Osteocyte (in vitro differentiated cells): ENCODE measurements around the gene AGR2. TPM values are rescaled to one million over a fixed set of nuclear protein-coding genes. Genes with fewer than 3 reads are reported as not detected.

Source experiments
- DNase-seq: peaks from one replicate; pipeline ENCODE4 v3.0.0; 2021; ENCODE audit warnings: mixed read lengths; ENCODE audit not compliant: unreplicated experiment; ENCODE audit errors: extremely low spot score
- H3K27ac Mint-ChIP-seq: one replicate; pipeline ENCODE4 v1.8.0; 2021; ENCODE audit warnings: mild to moderate bottlenecking, mixed read lengths; ENCODE audit not compliant: unreplicated experiment
- H3K27me3 Mint-ChIP-seq: one replicate; pipeline ENCODE4 v1.8.0; 2021; ENCODE audit warnings: mixed read lengths; ENCODE audit not compliant: unreplicated experiment
- H3K36me3 Mint-ChIP-seq: one replicate; pipeline ENCODE4 v1.8.0; 2021; ENCODE audit warnings: mixed read lengths; ENCODE audit not compliant: unreplicated experiment
- H3K4me1 Mint-ChIP-seq: one replicate; pipeline ENCODE4 v1.8.0; 2021; ENCODE audit warnings: mixed read lengths; ENCODE audit not compliant: unreplicated experiment
- H3K4me3 Mint-ChIP-seq: one replicate; pipeline ENCODE4 v1.8.0; 2021; ENCODE audit warnings: mild to moderate bottlenecking, moderate library complexity, mixed read lengths; ENCODE audit not compliant: unreplicated experiment
- H3K9me3 Mint-ChIP-seq: one replicate; pipeline ENCODE4 v1.8.0; 2021; ENCODE audit warnings: mixed read lengths; ENCODE audit not compliant: unreplicated experiment
- total RNA-seq: library from RNA; stranded (reverse); gene quantifications from 2 replicates; pipeline ENCODE4 v1.2.1, GENCODE V29; 2021
- TF ChIP-seq, protein P1 (sequence below): fragments of 200-600 bp; sonication (generic); IDR thresholded peaks from 2 replicates; pipeline ENCODE4 v1.5.0; 2021; ENCODE audit warnings: antibody characterized with exemption, mild to moderate bottlenecking, moderate library complexity

The AGR2 gene
- total RNA-seq, 1 donor from 2014 or later: not detected

GRCh38 chr7:16764942-16765341, 39.9 kb downstream of the AGR2 start:
- H3K27me3 Mint-ChIP-seq: no peaks in the 10 kb centered on the region
- H3K4me1 Mint-ChIP-seq: no peaks in the 10 kb centered on the region
- no peak overlapping the region for H3K27ac Mint-ChIP-seq
- H3K36me3 Mint-ChIP-seq: no peaks in the 10 kb centered on the region
- no peaks in the 10 kb centered on the region for H3K9me3 Mint-ChIP-seq
- no peak overlapping the region for H3K4me3 Mint-ChIP-seq
- DNase-seq: no peak
- TF ChIP-seq, protein P1, sequence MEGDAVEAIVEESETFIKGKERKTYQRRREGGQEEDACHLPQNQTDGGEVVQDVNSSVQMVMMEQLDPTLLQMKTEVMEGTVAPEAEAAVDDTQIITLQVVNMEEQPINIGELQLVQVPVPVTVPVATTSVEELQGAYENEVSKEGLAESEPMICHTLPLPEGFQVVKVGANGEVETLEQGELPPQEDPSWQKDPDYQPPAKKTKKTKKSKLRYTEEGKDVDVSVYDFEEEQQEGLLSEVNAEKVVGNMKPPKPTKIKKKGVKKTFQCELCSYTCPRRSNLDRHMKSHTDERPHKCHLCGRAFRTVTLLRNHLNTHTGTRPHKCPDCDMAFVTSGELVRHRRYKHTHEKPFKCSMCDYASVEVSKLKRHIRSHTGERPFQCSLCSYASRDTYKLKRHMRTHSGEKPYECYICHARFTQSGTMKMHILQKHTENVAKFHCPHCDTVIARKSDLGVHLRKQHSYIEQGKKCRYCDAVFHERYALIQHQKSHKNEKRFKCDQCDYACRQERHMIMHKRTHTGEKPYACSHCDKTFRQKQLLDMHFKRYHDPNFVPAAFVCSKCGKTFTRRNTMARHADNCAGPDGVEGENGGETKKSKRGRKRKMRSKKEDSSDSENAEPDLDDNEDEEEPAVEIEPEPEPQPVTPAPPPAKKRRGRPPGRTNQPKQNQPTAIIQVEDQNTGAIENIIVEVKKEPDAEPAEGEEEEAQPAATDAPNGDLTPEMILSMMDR: no peak

DNA sequence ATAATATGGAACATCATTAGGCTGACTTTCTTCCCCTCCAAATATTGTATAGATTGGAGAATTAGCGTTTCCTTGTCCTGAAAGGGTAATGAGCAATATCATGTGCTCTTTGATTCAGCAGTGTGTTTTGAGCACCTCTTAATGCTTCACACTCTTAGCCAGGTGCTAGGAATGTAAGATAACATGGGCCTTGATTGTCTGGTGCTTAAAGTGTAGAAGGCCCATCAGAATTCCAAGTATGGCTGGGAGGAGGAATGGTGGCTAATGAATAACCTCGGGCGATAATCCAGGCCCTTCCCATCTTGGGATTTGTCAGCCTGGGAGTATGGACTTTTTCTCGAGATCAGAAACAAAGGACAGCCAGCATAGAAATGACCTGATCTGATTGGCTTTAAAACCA, 42.6 kb downstream of the AGR2 start:
- Mint-ChIP-seq H3K4me1 (no peaks in the 10 kb centered on the region), H3K9me3 (no peaks in the 10 kb centered on the region), H3K4me3 (no peak overlapping the region), H3K36me3 (no peaks in the 10 kb centered on the region), H3K27ac (no peak overlapping the region), H3K27me3 (no peaks in the 10 kb centered on the region)
- TF ChIP-seq, protein P1: no peak
- no peak for DNase-seq

DNA sequence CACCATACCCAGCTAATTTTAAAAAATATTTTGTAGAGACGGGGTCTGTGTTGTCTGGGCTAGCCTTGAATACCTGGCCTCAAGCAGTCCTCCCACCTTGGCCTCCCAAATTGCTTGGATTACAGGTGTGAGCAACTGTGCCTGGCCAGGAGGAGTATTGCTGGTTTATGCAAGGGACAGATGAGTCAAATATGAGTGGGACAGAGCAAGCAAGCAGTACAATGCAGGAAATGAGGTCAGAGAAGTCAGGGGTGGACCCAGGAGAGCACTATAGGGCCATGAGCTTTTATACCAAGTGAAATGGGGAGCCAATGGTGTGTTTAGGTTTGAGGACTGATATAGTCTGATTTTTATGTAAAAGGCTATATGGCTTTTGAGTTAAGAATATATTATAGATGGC, 45.0 kb downstream of the AGR2 start:
- H3K4me1 Mint-ChIP-seq: peaks cover 2% of the 10 kb centered on the region
- no peaks in the 10 kb centered on the region for H3K36me3 Mint-ChIP-seq
- no peaks in the 10 kb centered on the region for H3K9me3 Mint-ChIP-seq
- peaks cover 3% of the 10 kb centered on the region for H3K27me3 Mint-ChIP-seq
- H3K27ac Mint-ChIP-seq: no peak overlapping the region
- TF ChIP-seq, protein P1: no peak
- DNase-seq: no peak
- H3K4me3 Mint-ChIP-seq: no peak overlapping the region

GRCh38 chr7:16758631-16759611, 45.9 kb downstream of the AGR2 start:
- TF ChIP-seq, protein P1: no peak
- Mint-ChIP-seq H3K27ac (no peak overlapping the region), H3K9me3 (no peaks in the 10 kb centered on the region)

GRCh38 chr7:16758036-16758435, 46.8 kb downstream of the AGR2 start:
- H3K4me1 Mint-ChIP-seq: peaks cover 8% of the 10 kb centered on the region
- no peaks in the 10 kb centered on the region for H3K9me3 Mint-ChIP-seq
- no peak for DNase-seq
- no peak overlapping the region for H3K27ac Mint-ChIP-seq
- TF ChIP-seq, protein P1: no peak
- no peaks in the 10 kb centered on the region for H3K36me3 Mint-ChIP-seq
- H3K4me3 Mint-ChIP-seq: no peak overlapping the region
- peaks cover 3% of the 10 kb centered on the region for H3K27me3 Mint-ChIP-seq

More at GRCh38 chr7:16758631-16759611, 45.9 kb downstream of the AGR2 start:
- no peaks in the 10 kb centered on the region for H3K36me3 Mint-ChIP-seq
- H3K4me3 Mint-ChIP-seq: no peak overlapping the region
- no peak for DNase-seq
- peaks cover 3% of the 10 kb centered on the region for H3K27me3 Mint-ChIP-seq
- peaks cover 7% of the 10 kb centered on the region for H3K4me1 Mint-ChIP-seq
